Right atrium auricular region (tissue), 2 donors: ENCODE measurements around the gene AUNIP. TPM values are rescaled to one million over a fixed set of nuclear protein-coding genes. Genes with fewer than 3 reads are reported as not detected.

Experiments
- DNase-seq: peaks from one replicate; pipeline ENCODE4 v3.0.0-alpha.2; 2019; ENCODE audit warnings: low spot score
- H3K27ac ChIP-seq, 2 donors: fragments of 200-600 bp; sonication (generic); 1 replicate in 1 of 2; 2 replicates in 1 of 2; pipeline ENCODE4 v1.5.1; 2016 to 2019
- H3K27me3 ChIP-seq, 2 donors: fragments of 200-600 bp; sonication (generic); one replicate each; pipeline versions ENCODE4 v1.5.1 to v1.6.0; 2017 to 2019
- H3K36me3 ChIP-seq: fragments of 200-600 bp; sonication (generic); one replicate; pipeline ENCODE4 v1.5.1; 2016
- H3K4me1 ChIP-seq, 2 donors: fragments of 200-600 bp; sonication (generic); one replicate each; pipeline versions ENCODE4 v1.5.1 to v1.6.0; 2017 to 2019
- H3K4me3 ChIP-seq, 2 donors: fragments of 200-600 bp; sonication (generic); 1 replicate in 1 of 2; 2 replicates in 1 of 2; pipeline ENCODE4 v1.5.1; 2017 to 2019; ENCODE audit warnings: mild to moderate bottlenecking in 1 of 2, moderate library complexity in 1 of 2
- H3K9me3 ChIP-seq, 2 donors: fragments of 200-600 bp; sonication (generic); one replicate each; pipeline ENCODE4 v1.5.1; 2019
- CTCF ChIP-seq, 2 donors: fragments of 200-600 bp; sonication (generic); IDR thresholded peaks; one replicate each; pipeline ENCODE4 v1.5.1; 2019; ENCODE audit warnings: antibody characterized with exemption in 2 of 2
- total RNA-seq, 2 donors: library from RNA; depleted of rRNA; stranded (reverse); fragments of >200 nt; gene quantifications; one replicate each; pipeline ENCODE4 v1.1.0, GENCODE V29; 2016

Gene AUNIP
- total RNA-seq, 2 donors from 2014 or later, result not detected

DNA sequence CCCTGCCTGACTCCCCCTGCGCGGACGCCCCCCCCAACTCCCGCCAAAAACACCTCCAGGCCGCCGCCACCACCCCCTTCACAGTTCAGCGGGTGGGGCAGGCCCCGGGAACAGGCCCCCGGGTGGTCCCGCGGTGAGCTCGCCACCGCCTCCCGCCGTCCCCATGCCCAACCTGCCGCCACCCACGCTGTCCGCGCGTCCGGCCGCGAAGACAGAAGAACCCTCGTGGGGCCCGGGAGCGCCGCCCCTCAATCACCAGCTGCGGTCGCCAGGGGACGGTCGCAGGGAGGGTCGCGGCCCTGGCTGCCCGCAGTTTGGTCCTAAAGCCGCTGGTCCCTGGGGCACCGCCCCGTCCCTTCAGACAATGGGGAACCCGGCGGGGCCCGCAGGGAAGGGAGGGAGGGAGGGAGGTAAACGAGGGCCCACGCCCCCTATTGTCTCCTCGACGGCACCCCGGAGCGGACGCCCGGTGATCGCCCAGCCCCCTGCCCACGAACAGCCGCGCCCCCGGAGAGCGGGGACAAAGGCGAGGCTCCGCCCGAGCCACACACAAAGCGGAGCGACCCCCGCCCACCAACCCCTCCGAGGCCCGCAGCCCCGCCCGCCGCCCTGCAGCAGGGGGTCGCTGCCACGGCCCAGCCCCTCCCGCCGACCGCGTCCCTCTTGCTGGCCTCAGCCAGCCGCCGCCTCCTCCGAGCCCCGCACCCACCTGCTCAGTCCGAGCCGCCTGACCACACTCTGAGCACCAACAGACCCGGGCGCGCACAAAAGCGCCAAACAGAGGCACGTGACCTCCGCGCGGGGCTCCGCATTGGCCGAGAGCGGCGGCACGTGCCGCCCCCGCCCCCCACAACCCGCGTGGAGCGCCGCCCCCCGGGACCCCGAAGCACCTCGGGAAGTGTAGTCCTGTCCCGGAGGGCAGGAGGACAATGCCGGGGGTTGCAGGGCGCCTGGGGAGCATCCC is 46.7 kb upstream of the AUNIP start, which contains the start of gene STMN1:
Gene STMN1 (minus strand): TSS at position 740 of the 964 bp plus-strand sequence. CDS start 1,743 bp downstream, outside the sequence.
- no peaks in the 10 kb centered on the region for H3K27me3 ChIP-seq
- H3K36me3 ChIP-seq, result no peaks in the 10 kb centered on the region
- peak; percentile 90 for DNase-seq
- H3K27ac ChIP-seq, result peak within 1 kb of the TSS; percentile 43 to 75
- no peaks in the 10 kb centered on the region for H3K9me3 ChIP-seq
- H3K4me3 ChIP-seq, result peak within 1 kb of the TSS; percentile 47 to 76
- TF ChIP-seq CTCF (IDR thresholded peaks at IDR 0.05), result no peak
- peaks cover 0 to 30% of the 10 kb centered on the region in 2 donors for H3K4me1 ChIP-seq

DNA sequence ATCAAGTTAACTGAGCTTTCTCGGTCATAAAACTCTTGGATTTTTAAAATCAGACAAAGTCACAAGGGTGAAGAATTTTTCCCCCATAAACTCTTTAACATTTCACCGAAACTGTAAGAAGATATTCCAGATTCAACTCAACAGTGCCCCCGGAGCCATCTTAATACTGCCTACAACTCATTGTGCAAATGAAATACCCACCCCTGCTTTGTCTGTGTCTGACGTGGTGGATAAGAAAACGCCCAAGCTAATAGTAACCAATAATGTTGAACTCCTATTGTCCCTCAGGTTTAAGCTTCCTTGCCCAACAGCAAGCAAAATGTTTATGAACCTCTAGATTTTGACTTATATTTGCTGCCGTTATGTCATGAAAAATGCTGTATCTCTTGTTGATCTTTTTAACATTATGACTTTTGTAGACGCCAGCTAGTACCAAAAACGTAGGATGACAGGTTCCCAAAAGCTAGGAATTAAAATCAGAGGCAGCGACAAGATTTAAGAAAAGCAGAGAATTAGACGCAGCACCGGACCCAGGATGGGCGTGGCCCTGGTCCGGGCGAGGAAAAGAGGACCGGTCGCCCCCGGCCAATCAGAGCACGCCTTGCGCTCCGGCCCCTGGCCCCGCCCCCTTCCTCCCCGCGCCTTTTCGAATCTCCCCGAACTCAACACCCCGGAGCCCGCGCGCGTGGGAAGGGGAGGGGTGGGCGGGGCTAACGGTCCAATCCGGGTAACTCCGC is 45.9 kb upstream of the AUNIP start:
- peak; percentile 90 for DNase-seq
- TF ChIP-seq CTCF (IDR thresholded peaks at IDR 0.05), result no peak
- H3K36me3 ChIP-seq, result no peaks in the 10 kb centered on the region
- H3K27me3 ChIP-seq, result no peaks in the 10 kb centered on the region
- H3K9me3 ChIP-seq, result no peaks in the 10 kb centered on the region
- peak overlapping the region; percentile 43 to 75 for H3K27ac ChIP-seq
- peaks cover 0 to 30% of the 10 kb centered on the region in 2 donors for H3K4me1 ChIP-seq
- H3K4me3 ChIP-seq, result peak overlapping the region; percentile 47 to 76

DNA sequence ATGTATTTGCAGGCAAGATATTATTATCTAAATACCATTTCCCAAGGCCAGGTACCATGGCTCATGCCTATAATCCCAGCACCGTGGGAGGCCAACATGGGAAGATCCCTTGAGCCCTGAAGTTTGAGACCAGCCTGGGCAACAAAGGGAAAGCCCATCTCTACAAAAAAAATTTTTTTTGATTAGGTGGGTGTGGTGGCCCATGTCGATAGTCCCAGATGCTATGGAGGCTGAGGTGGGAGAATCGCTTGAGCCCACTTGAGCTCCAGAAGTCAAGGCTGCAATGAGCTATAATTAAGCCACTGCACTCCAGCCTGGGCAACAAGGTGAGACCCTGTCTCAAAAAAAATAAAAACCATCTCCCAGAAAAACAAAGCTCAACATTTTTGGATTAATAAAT is 44.7 kb upstream of the AUNIP start:
- H3K27ac ChIP-seq, result no peak overlapping the region
- no peaks in the 10 kb centered on the region for H3K36me3 ChIP-seq
- peaks cover 0 to 30% of the 10 kb centered on the region in 2 donors for H3K4me1 ChIP-seq
- no peaks in the 10 kb centered on the region for H3K9me3 ChIP-seq
- H3K4me3 ChIP-seq, result no peak overlapping the region
- H3K27me3 ChIP-seq, result no peaks in the 10 kb centered on the region
- no peak for DNase-seq
- TF ChIP-seq CTCF (IDR thresholded peaks at IDR 0.05), result no peak

- no peaks in the 10 kb centered on the region for H3K9me3 ChIP-seq
- peaks cover 0 to 30% of the 10 kb centered on the region in 2 donors for H3K4me1 ChIP-seq
- H3K36me3 ChIP-seq, result no peaks in the 10 kb centered on the region
- H3K27ac ChIP-seq, result no peak overlapping the region
- no peak for DNase-seq
- H3K4me3 ChIP-seq, result no peak overlapping the region
- no peak for TF ChIP-seq CTCF (IDR thresholded peaks at IDR 0.05)
- no peaks in the 10 kb centered on the region for H3K27me3 ChIP-seq
Measured at GRCh38 chr1:25902462-25902861, 43.2 kb upstream of the AUNIP start.

DNA sequence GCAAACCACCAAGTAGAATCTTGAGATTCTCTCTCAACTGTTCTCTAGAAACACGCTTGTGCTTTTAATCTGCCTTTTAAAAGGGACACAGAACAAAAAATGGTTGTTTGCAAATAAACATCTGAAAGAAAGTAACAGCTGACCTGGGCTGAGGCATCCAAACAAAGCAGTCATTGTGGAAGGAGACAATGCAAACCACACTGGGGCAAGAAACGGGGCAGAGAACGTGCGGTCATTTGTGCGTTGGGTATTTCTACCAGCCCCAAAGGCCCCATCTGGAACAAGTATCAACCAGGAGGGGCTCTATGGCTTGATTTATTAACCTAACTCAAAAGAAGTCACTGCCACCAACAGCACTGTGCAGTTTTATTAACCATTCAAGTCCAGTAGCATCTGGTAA is 41.0 kb upstream of the AUNIP start:
- no peak for DNase-seq

More for the DNA sequence above, 41.0 kb upstream of the AUNIP start:
- Histone ChIP-seq H3K4me1 (peaks cover 0 to 18% of the 10 kb centered on the region in 2 donors), H3K36me3 (no peaks in the 10 kb centered on the region), H3K9me3 (no peaks in the 10 kb centered on the region), H3K27me3 (no peaks in the 10 kb centered on the region), H3K4me3 (no peak overlapping the region), H3K27ac (no peak overlapping the region)
- no peak for TF ChIP-seq CTCF (IDR thresholded peaks at IDR 0.05)
